DND-41 (cell line): ENCODE results near the gene PRTN3.

Experiments used
- EZH2 ChIP-seq: IDR thresholded peaks from 3 replicates; pipeline ENCODE4 v1.6.1; 2012; ENCODE audit warnings: borderline replicate concordance, low read depth, mild to moderate bottlenecking, moderate library complexity, low read length, inconsistent platforms; ENCODE audit not compliant: severe bottlenecking
- TF ChIP-seq, protein P1 (sequence below): IDR thresholded peaks from 2 replicates; pipeline ENCODE4 v1.5.1; 2012; ENCODE audit warnings: borderline replicate concordance, low read length, moderate library complexity, mild to moderate bottlenecking; ENCODE audit not compliant: poor library complexity, severe bottlenecking; ENCODE audit errors: extremely low read depth

- TF ChIP-seq, protein P1, sequence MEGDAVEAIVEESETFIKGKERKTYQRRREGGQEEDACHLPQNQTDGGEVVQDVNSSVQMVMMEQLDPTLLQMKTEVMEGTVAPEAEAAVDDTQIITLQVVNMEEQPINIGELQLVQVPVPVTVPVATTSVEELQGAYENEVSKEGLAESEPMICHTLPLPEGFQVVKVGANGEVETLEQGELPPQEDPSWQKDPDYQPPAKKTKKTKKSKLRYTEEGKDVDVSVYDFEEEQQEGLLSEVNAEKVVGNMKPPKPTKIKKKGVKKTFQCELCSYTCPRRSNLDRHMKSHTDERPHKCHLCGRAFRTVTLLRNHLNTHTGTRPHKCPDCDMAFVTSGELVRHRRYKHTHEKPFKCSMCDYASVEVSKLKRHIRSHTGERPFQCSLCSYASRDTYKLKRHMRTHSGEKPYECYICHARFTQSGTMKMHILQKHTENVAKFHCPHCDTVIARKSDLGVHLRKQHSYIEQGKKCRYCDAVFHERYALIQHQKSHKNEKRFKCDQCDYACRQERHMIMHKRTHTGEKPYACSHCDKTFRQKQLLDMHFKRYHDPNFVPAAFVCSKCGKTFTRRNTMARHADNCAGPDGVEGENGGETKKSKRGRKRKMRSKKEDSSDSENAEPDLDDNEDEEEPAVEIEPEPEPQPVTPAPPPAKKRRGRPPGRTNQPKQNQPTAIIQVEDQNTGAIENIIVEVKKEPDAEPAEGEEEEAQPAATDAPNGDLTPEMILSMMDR: no peak
- no peak for TF ChIP-seq EZH2
Observed at GRCh38 chr19:869245-870177, 28.7 kb downstream of the PRTN3 start.
